Spleen (tissue), 11 donors: ENCODE measurements around the gene SPN. TPM values are rescaled to one million over a fixed set of nuclear protein-coding genes. Genes with fewer than 3 reads are reported as not detected.

Experiments used
- DNase-seq: peaks from one replicate; pipeline ENCODE4 v3.0.0-alpha.2; 2020
- H3K27ac ChIP-seq, 8 donors: fragments of 200-600 bp; sonication (generic) in 7 of 8; 1 replicate in 4 of 8; 2 replicates in 4 of 8; pipeline versions ENCODE4 v1.5.0 to v1.8.0; 2016 to 2021; ENCODE audit warnings: inconsistent platforms in 4 of 8, mild to moderate bottlenecking in 4 of 8, moderate library complexity in 1 of 8
- H3K27me3 ChIP-seq, 7 donors: fragments of 200-600 bp; sonication (generic) in 6 of 7; replicated peaks in 1 of 7; 1 replicate in 4 of 7; 2 replicates in 3 of 7; pipeline versions ENCODE4 v1.5.0 to v1.8.0; 2016 to 2021; ENCODE audit warnings: inconsistent platforms in 3 of 7, mild to moderate bottlenecking in 1 of 7
- H3K36me3 ChIP-seq, 6 donors: fragments of 200-600 bp; sonication (generic) in 5 of 6; 1 replicate in 4 of 6; 2 replicates in 2 of 6; pipeline versions ENCODE4 v1.5.0 to v1.8.0; 2016 to 2021; ENCODE audit warnings: inconsistent platforms in 2 of 6
- H3K4me1 ChIP-seq, 6 donors: fragments of 200-600 bp; sonication (generic) in 5 of 6; 1 replicate in 3 of 6; 2 replicates in 3 of 6; pipeline versions ENCODE4 v1.5.0 to v1.8.0; 2016 to 2021; ENCODE audit warnings: inconsistent platforms in 3 of 6
- H3K4me3 ChIP-seq, 8 donors: fragments of 200-600 bp; sonication (generic) in 7 of 8; 1 replicate in 4 of 8; 2 replicates in 4 of 8; pipeline versions ENCODE4 v1.5.0 to v1.8.0; 2016 to 2021; ENCODE audit warnings: inconsistent platforms in 4 of 8, mild to moderate bottlenecking in 4 of 8, moderate library complexity in 2 of 8
- H3K9me3 ChIP-seq, 8 donors: fragments of 200-600 bp; sonication (generic) in 7 of 8; 1 replicate in 4 of 8; 2 replicates in 4 of 8; pipeline versions ENCODE4 v1.5.0 to v1.8.0; 2016 to 2021; ENCODE audit warnings: inconsistent platforms in 4 of 8
- CTCF ChIP-seq, 11 experiments: fragments of 200-600 bp in 7 of 11; fragments of 450-650 bp in 4 of 11; sonication (generic) in 4 of 11; IDR thresholded peaks in 8 of 11; conservative IDR thresholded peaks in 3 of 11; 1 replicate in 7 of 11; 2 replicates in 4 of 11; pipeline versions ENCODE4 v1.4.0 to v1.8.0; 2016 to 2021; ENCODE audit warnings: antibody characterized with exemption in 11 of 11, inconsistent platforms in 4 of 11, mild to moderate bottlenecking in 1 of 11
- POLR2A ChIP-seq, 3 donors: fragments of 450-650 bp; IDR thresholded peaks; one replicate each; pipeline ENCODE4 v1.5.1; 2017; ENCODE audit warnings: antibody characterized with exemption in 3 of 3, mild to moderate bottlenecking in 1 of 3
- POLR2AphosphoS5 ChIP-seq, 3 donors: sonication (generic); formaldehyde crosslinking; IDR thresholded peaks; one replicate each; pipeline ENCODE4 v1.5.1; 2017; ENCODE audit warnings: antibody characterized with exemption in 3 of 3
- WGBS, 5 donors: extraction: QIAGEN DNeasy Blood & Tissue Kit in 3 of 5; methylation state at CpG; one replicate each; pipeline versions ENCODE4 v1.1.5 to v1.1.7; 2013 to 2018; 5-methylcytosine and 5-hydroxymethylcytosine counted together
- intact Hi-C: fragments of 100-400 bp; cut with DNase I; formaldehyde crosslinking; loops from one replicate; pipeline ENCODE4 v1.15.0; 2023; ENCODE audit warnings: low total_unique reads
- polyA plus RNA-seq, 3 donors: library from polyadenylated mRNA; stranded (reverse); fragments of 200-250 nt; gene quantifications; one replicate each; pipeline ENCODE4 v1.2.1, GENCODE V29; 2013
- total RNA-seq, 7 donors: library from RNA; depleted of rRNA in 3 of 7; stranded (reverse); fragments of >200 nt in 3 of 7; fragmentation: NEBNext Ultra II Directional in 4 of 7; extraction: Animal tissue kit (Norgen Biotek cat#: 25700) in 4 of 7; gene quantifications; one replicate each; pipeline versions ENCODE4 v1.1.0 to v1.2.1, GENCODE V29; 2016 to 2021
- donor health status: healthy with polysubstance abuse.
- donor health status: DM: no; HTN: no; CAD: no; lungs with moderate emphysema.
- donor health status: DM: no; HTN: no; CAD: no.
- donor health status: Bipolar disorder and iron deficiency.
- donor health status: healthy.
- donor health status: DM: no; HTN: no; CAD: no.
- donor health status: DM: yes; HTN: yes; CAD: no.

Gene SPN
- total and polyA plus RNA-seq, 10 donors: 3.9 to 46.4 (median 25.0) TPM

GRCh38 chr16:29699324-29700219, 36.5 kb downstream of the SPN start:
- DNase-seq: peak; percentile 51
- intact Hi-C loops: loop anchor here (5.0 kb wide), 2 partner anchors 308 to 323 kb away; partner anchors contain the start of gene C16orf92
- Histone ChIP-seq H3K27ac (no peak overlapping the region), H3K27me3 (no peaks in the 10 kb centered on the region), H3K36me3 (no peaks in the 10 kb centered on the region), H3K4me3 (no peak overlapping the region), H3K4me1 (peaks cover 9 to 37% (median 31%) of the 10 kb centered on the region in 6 donors), H3K9me3 (peaks cover 0 to 10% (median 0%) of the 10 kb centered on the region in 8 donors)
- 74 to 85% (median 76%) methylated on average over 11 of the region's 11 CpGs for WGBS, 5 donors
- TF ChIP-seq POLR2A (IDR thresholded peaks at IDR 0.05) (no peak), CTCF (IDR thresholded peaks at IDR 0.05 in 8 of 11, conservative IDR thresholded peaks at IDR 0.05 in 3 of 11) (peak in 1 of 11 experiments; percentile 1), POLR2AphosphoS5 (IDR thresholded peaks at IDR 0.05) (no peak)

GRCh38 chr16:29700253-29700987, 37.4 kb downstream of the SPN start:
- Histone ChIP-seq H3K27me3 (no peaks in the 10 kb centered on the region), H3K4me3 (peak overlapping the region in 1 of 8 donors; percentile 20), H3K9me3 (peaks cover 0 to 10% (median 0%) of the 10 kb centered on the region in 8 donors), H3K36me3 (no peaks in the 10 kb centered on the region), H3K27ac (peak overlapping the region in 3 of 8 donors; percentile 77 to 88 (median 82)), H3K4me1 (peaks cover 9 to 37% (median 31%) of the 10 kb centered on the region in 6 donors)
- peak; percentile 90 for DNase-seq
- TF ChIP-seq POLR2AphosphoS5 (IDR thresholded peaks at IDR 0.05): peak in 2 of 3 donors; percentile 33 to 58
- TF ChIP-seq CTCF (IDR thresholded peaks at IDR 0.05 in 8 of 11, conservative IDR thresholded peaks at IDR 0.05 in 3 of 11): peak; percentile 56 to 94 (median 83)
- no peak for TF ChIP-seq POLR2A (IDR thresholded peaks at IDR 0.05)
- intact Hi-C loops: loop anchor here (5.0 kb wide), 1 partner anchor 322 kb away; the partner anchor contains the start of gene C16orf92
- WGBS, 5 donors: 12 to 23% (median 18%) methylated on average over 14 of the region's 14 CpGs

GRCh38 chr16:29701214-29701555, 38.1 kb downstream of the SPN start:
- 77 to 94% (median 85%) methylated on average over 5 of the region's 5 CpGs for WGBS, 5 donors
- Histone ChIP-seq H3K27ac (peak overlapping the region in 4 of 8 donors; percentile 68 to 88 (median 80)), H3K27me3 (no peaks in the 10 kb centered on the region), H3K4me1 (peaks cover 9 to 37% (median 31%) of the 10 kb centered on the region in 6 donors), H3K9me3 (peaks cover 0 to 10% (median 0%) of the 10 kb centered on the region in 8 donors), H3K36me3 (no peaks in the 10 kb centered on the region), H3K4me3 (no peak overlapping the region)
- intact Hi-C loops: loop anchor here (5.0 kb wide), 1 partner anchor 321 kb away; the partner anchor contains the start of gene C16orf92
- no peak for DNase-seq
- TF ChIP-seq POLR2A (IDR thresholded peaks at IDR 0.05) (no peak), CTCF (IDR thresholded peaks at IDR 0.05 in 8 of 11, conservative IDR thresholded peaks at IDR 0.05 in 3 of 11) (no peak), POLR2AphosphoS5 (IDR thresholded peaks at IDR 0.05) (no peak)
